ENCODE results near the gene UBE2D3.

- no peak for TF ChIP-seq CTCF (IDR thresholded peaks at IDR 0.05)
- TF ChIP-seq REST (IDR thresholded peaks at IDR 0.05; ENCODE audit: insufficient read depth in 1 of 2, low read depth in 2 of 2, low read length in 1 of 2), result no peak
- TF ChIP-seq POLR2AphosphoS5 (IDR thresholded peaks at IDR 0.05; ENCODE audit: low read depth, low read length), result no peak
- no peak for TF ChIP-seq SIN3A (IDR thresholded peaks at IDR 0.05; ENCODE audit: borderline replicate concordance, insufficient read depth, low read depth, low read length)
- TF ChIP-seq TCF7L2 (IDR thresholded peaks at IDR 0.05; ENCODE audit: low read depth, low read length), result no peak
These were observed 1.1 kb upstream of the UBE2D3 start for GRCh38 chr4:102828497-102828808.
